Astrocyte (in vitro differentiated cells and primary cell): ENCODE measurements around the gene ANKRD11. TPM values are rescaled to one million over a fixed set of nuclear protein-coding genes. Genes with fewer than 3 reads are reported as not detected.
"Not testable (repeated sequence)": the region's sequence is repeated elsewhere in the genome, so short reads cannot be mapped to it uniquely, and the experiment has no call there.

Source experiments
- DNase-seq: peaks from one replicate; pipeline ENCODE4 v3.0.0-alpha.2; 2010; ENCODE audit warnings: low read depth
- FAIRE-seq: peaks from 2 replicates; lab custom pipeline; 2011; peaks lifted over from hg19 to GRCh38; lab: Jason Lieb, UNC
- H2AFZ ChIP-seq: 2 replicates; pipeline ENCODE4 v1.6.0; 2012; ENCODE audit warnings: low read depth, low read length, inconsistent platforms
- H3K27ac ChIP-seq: 2 replicates; pipeline ENCODE4 v1.5.1; 2011; ENCODE audit warnings: low read depth, low read length, inconsistent platforms
- H3K27me3 ChIP-seq: 2 replicates; pipeline ENCODE4 v1.6.0; 2011; ENCODE audit warnings: low read length, inconsistent platforms; ENCODE audit not compliant: insufficient read depth
- H3K36me3 ChIP-seq: 2 replicates; pipeline ENCODE4 v1.5.1; 2011; ENCODE audit warnings: low read length, inconsistent platforms; ENCODE audit not compliant: insufficient read depth
- H3K4me1 ChIP-seq: 2 replicates; pipeline ENCODE4 v1.5.1; 2011; ENCODE audit warnings: low read length, inconsistent platforms; ENCODE audit not compliant: insufficient read depth
- H3K4me2 ChIP-seq: 2 replicates; pipeline ENCODE4 v1.6.0; 2012; ENCODE audit warnings: low read length, inconsistent platforms
- H3K4me3 ChIP-seq: 2 replicates; pipeline ENCODE4 v1.5.1; 2011; ENCODE audit warnings: low read depth, mild to moderate bottlenecking, low read length, inconsistent platforms; ENCODE audit not compliant: insufficient read depth
- H3K79me2 ChIP-seq: 2 replicates; pipeline ENCODE4 v1.6.0; 2012; ENCODE audit warnings: mild to moderate bottlenecking, low read length, inconsistent platforms; ENCODE audit not compliant: insufficient read depth
- H3K9ac ChIP-seq: 2 replicates; pipeline ENCODE4 v1.6.0; 2012; ENCODE audit warnings: mild to moderate bottlenecking, low read length, inconsistent platforms
- H3K9me3 ChIP-seq: 2 replicates; pipeline ENCODE4 v1.5.1; 2012; ENCODE audit warnings: low read depth, mild to moderate bottlenecking, low read length, inconsistent platforms; ENCODE audit not compliant: insufficient read depth
- H4K20me1 ChIP-seq: 2 replicates; pipeline ENCODE4 v1.6.0; 2012; ENCODE audit warnings: low read length, inconsistent platforms; ENCODE audit not compliant: insufficient read depth
- H3K27ac Mint-ChIP-seq: one replicate; pipeline ENCODE4 v1.8.0; 2021; ENCODE audit warnings: mild to moderate bottlenecking, mixed read lengths; ENCODE audit not compliant: unreplicated experiment
- H3K27me3 Mint-ChIP-seq: one replicate; pipeline ENCODE4 v1.8.0; 2021; ENCODE audit warnings: low read depth, mixed read lengths; ENCODE audit not compliant: unreplicated experiment
- H3K36me3 Mint-ChIP-seq: one replicate; pipeline ENCODE4 v1.8.0; 2021; ENCODE audit warnings: low read depth, mixed read lengths; ENCODE audit not compliant: unreplicated experiment
- H3K4me1 Mint-ChIP-seq: one replicate; pipeline ENCODE4 v1.8.0; 2021; ENCODE audit warnings: low read depth, mixed read lengths; ENCODE audit not compliant: unreplicated experiment
- H3K4me3 Mint-ChIP-seq: one replicate; pipeline ENCODE4 v1.8.0; 2021; ENCODE audit warnings: mild to moderate bottlenecking, moderate library complexity, mixed read lengths; ENCODE audit not compliant: unreplicated experiment
- H3K9me3 Mint-ChIP-seq: one replicate; pipeline ENCODE4 v1.8.0; 2021; ENCODE audit warnings: mild to moderate bottlenecking, mixed read lengths; ENCODE audit not compliant: unreplicated experiment
- CTCF ChIP-seq: IDR thresholded peaks from 2 replicates; pipeline ENCODE4 v1.5.1; 2011; ENCODE audit warnings: low read depth, mild to moderate bottlenecking, inconsistent platforms, low read length, moderate library complexity; ENCODE audit not compliant: insufficient read depth
- EZH2 ChIP-seq: IDR thresholded peaks from 2 replicates; pipeline ENCODE4 v1.6.1; 2012; ENCODE audit warnings: mild to moderate bottlenecking, low read length, inconsistent platforms; ENCODE audit not compliant: insufficient read depth
- total RNA-seq: library from RNA; stranded (reverse); gene quantifications from 2 replicates; pipeline ENCODE4 v1.2.1, GENCODE V29; 2021

ANKRD11 gene
- total RNA-seq, 1 donor from 2014 or later = 213 TPM

- H3K27ac Mint-ChIP-seq = no peak overlapping the region
These were observed 182.9 kb downstream of the ANKRD11 start for GRCh38 chr16:89307421-89307805.

GRCh38 chr16:89306457-89307420, 183.6 kb downstream of the ANKRD11 start:
- not testable (repeated sequence) for H3K27ac Mint-ChIP-seq, H3K27ac ChIP-seq, H3K27me3 Mint-ChIP-seq, H3K4me3 ChIP-seq, DNase-seq, H3K4me2 ChIP-seq, H3K27me3 ChIP-seq, H3K4me3 Mint-ChIP-seq, H3K9ac ChIP-seq, H2AFZ ChIP-seq, H3K4me1 ChIP-seq, H3K9me3 Mint-ChIP-seq, FAIRE-seq, H3K9me3 ChIP-seq
- H3K36me3 ChIP-seq = peaks cover 20% of the 10 kb centered on the region
- Mint-ChIP-seq H3K36me3 (peaks cover 14% of the 10 kb centered on the region), H3K4me1 (peaks cover 25% of the 10 kb centered on the region)
- H3K79me2 ChIP-seq = peaks cover 84% of the 10 kb centered on the region
- H4K20me1 ChIP-seq = peaks cover 78% of the 10 kb centered on the region

More at GRCh38 chr16:89307421-89307805, 182.9 kb downstream of the ANKRD11 start:
- H3K4me3 ChIP-seq = no peak overlapping the region
- FAIRE-seq = no peak
- Mint-ChIP-seq H3K9me3 (no peaks in the 10 kb centered on the region), H3K36me3 (peaks cover 13% of the 10 kb centered on the region), H3K4me3 (no peak overlapping the region), H3K4me1 (peaks cover 23% of the 10 kb centered on the region), H3K27me3 (no peaks in the 10 kb centered on the region)
- no peaks in the 10 kb centered on the region for H3K9me3 ChIP-seq
- peaks cover 20% of the 10 kb centered on the region for H3K36me3 ChIP-seq
- peaks cover 76% of the 10 kb centered on the region for H4K20me1 ChIP-seq
- H2AFZ ChIP-seq = no peak overlapping the region
- TF ChIP-seq EZH2 = no peak
- TF ChIP-seq CTCF = no peak
- H3K4me1 ChIP-seq = peaks cover 2% of the 10 kb centered on the region
- DNase-seq = no peak
- H3K4me2 ChIP-seq = no peak overlapping the region
- no peak overlapping the region for H3K9ac ChIP-seq
- H3K27ac ChIP-seq = no peak overlapping the region
- H3K27me3 ChIP-seq = no peaks in the 10 kb centered on the region
- peaks cover 90% of the 10 kb centered on the region for H3K79me2 ChIP-seq

GRCh38 chr16:89304941-89305705, 185.2 kb downstream of the ANKRD11 start:
- Mint-ChIP-seq H3K27ac (no peak overlapping the region), H3K4me1 (peaks cover 20% of the 10 kb centered on the region), H3K4me3 (no peak overlapping the region), H3K27me3 (no peaks in the 10 kb centered on the region), H3K9me3 (no peaks in the 10 kb centered on the region), H3K36me3 (peaks cover 14% of the 10 kb centered on the region)
- Histone ChIP-seq H3K36me3 (peaks cover 16% of the 10 kb centered on the region), H3K27ac (no peak overlapping the region), H3K9ac (no peak overlapping the region), H4K20me1 (peaks cover 78% of the 10 kb centered on the region), H2AFZ (no peak overlapping the region), H3K9me3 (no peaks in the 10 kb centered on the region), H3K79me2 (peaks cover 76% of the 10 kb centered on the region), H3K4me3 (no peak overlapping the region), H3K27me3 (no peaks in the 10 kb centered on the region), H3K4me2 (no peak overlapping the region), H3K4me1 (peaks cover 19% of the 10 kb centered on the region)
- DNase-seq (no peak), FAIRE-seq (no peak)
- no peak for TF ChIP-seq EZH2
- TF ChIP-seq CTCF = no peak
